Measurements from ENCODE around the gene USP17L17. TPM values are rescaled to one million over a fixed set of nuclear protein-coding genes. Genes with fewer than 3 reads are reported as not detected.
"Not testable (repeated sequence)": the region's sequence is repeated elsewhere in the genome, so short reads cannot be mapped to it uniquely, and the experiment has no call there.

The USP17L17 gene
- total RNA-seq, 1 experiment from 2014 or later = not detected

- not testable (repeated sequence) for H2BK20ac ChIP-seq (ENCODE audit: low read depth, low read length, poor library complexity, severe bottlenecking); DNase-seq
- no CpG with 5 or more reads among the region's 8 CpGs for WGBS (ENCODE audit: extremely low coverage, insufficient read length, low lambda C conversion rate)
These were observed 13.4 kb upstream of the USP17L17 start for GRCh38 chr4:9230249-9230648.

DNA sequence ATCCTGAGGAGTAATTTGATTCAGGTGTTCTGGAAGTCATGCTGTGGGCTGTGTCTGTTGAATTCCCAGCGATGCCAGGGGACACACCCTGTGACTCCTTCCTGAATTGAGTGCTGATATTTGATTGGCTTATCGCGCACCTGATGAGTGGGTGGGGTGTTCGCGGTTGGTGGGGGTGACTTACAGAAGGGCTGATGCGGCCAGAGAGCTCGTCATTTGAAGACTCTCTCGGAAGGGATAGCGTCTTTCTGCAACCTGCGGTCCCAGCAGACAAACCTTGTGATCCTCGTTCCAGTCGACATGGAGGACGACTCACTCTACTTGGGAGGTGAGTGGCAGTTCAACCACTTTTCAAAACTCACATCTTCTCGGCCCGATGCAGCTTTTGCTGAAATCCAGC lies 9.6 kb upstream of the USP17L17 start, which contains the start of gene USP17L15:
USP17L15 (plus strand) TSS at position 301 of the 400 bp plus-strand sequence; CDS start at position 301, 0 bp downstream.
- not testable (repeated sequence) for H3K23ac ChIP-seq (ENCODE audit: insufficient read length, low read depth, low read length); H3K9me3 Mint-ChIP-seq; H3K9me3 ChIP-seq (ENCODE audit: control insufficient read depth, low read depth, low read length); H3K79me2 ChIP-seq (ENCODE audit: insufficient read depth, low read length); H3K9ac ChIP-seq (ENCODE audit: extremely low read depth, insufficient read length, low read length); H3K4ac ChIP-seq (ENCODE audit: low read depth, low read length); H3K4me1 ChIP-seq (ENCODE audit: insufficient read depth, low read length); H2BK20ac ChIP-seq (ENCODE audit: low read depth, low read length, poor library complexity, severe bottlenecking); H3K23me2 ChIP-seq (ENCODE audit: insufficient read length, low read depth, low read length, poor library complexity, severe bottlenecking); H3K36me3 Mint-ChIP-seq (ENCODE audit: insufficient read depth in 1 of 3, low read depth in 3 of 3); H4K20me1 ChIP-seq (ENCODE audit: control insufficient read depth, insufficient read depth, insufficient read length); H3K27ac Mint-ChIP-seq; H3T11ph ChIP-seq (ENCODE audit: low read length); H4K91ac ChIP-seq (ENCODE audit: insufficient read length, low read depth, low read length); H2BK12ac ChIP-seq (ENCODE audit: insufficient read length, low read depth, low read length); H2BK15ac ChIP-seq (ENCODE audit: low read depth, low read length); H3K27ac ChIP-seq (ENCODE audit: insufficient read length, low read depth, low read length); H2BK5ac ChIP-seq (ENCODE audit: insufficient read length, low read length); H3K14ac ChIP-seq (ENCODE audit: insufficient read depth, low read length); H3K27me3 ChIP-seq (ENCODE audit: insufficient read depth, low read length); H3K27me3 Mint-ChIP-seq (ENCODE audit: low read depth); H3K18ac ChIP-seq (ENCODE audit: insufficient read length, low read depth, low read length); H3K4me1 Mint-ChIP-seq; H4K5ac ChIP-seq (ENCODE audit: insufficient read length, low read depth, low read length); H3K4me2 ChIP-seq (ENCODE audit: insufficient read depth, insufficient read length, low read length); H4K8ac ChIP-seq (replicated peaks; ENCODE audit: insufficient read length, low read depth, low read length); H3K4me3 Mint-ChIP-seq; H3K79me1 ChIP-seq (ENCODE audit: insufficient read depth, low read depth, low read length, poor library complexity, severe bottlenecking); H2AK5ac ChIP-seq (ENCODE audit: insufficient read length, low read length); H2AFZ ChIP-seq (ENCODE audit: low read length); H3K56ac ChIP-seq (ENCODE audit: insufficient read length, low read depth, low read length); DNase-seq; H2BK120ac ChIP-seq (ENCODE audit: low read depth, low read length, poor library complexity, severe bottlenecking)
- WGBS (ENCODE audit: extremely low coverage, insufficient read length, low lambda C conversion rate) = no CpG with 5 or more reads among the region's 15 CpGs

More at GRCh38 chr4:9230249-9230648, 13.4 kb upstream of the USP17L17 start:
- H3T11ph ChIP-seq (ENCODE audit: low read length); H3K27me3 Mint-ChIP-seq (ENCODE audit: low read depth); H3K4me2 ChIP-seq (ENCODE audit: insufficient read depth, insufficient read length, low read length); H4K91ac ChIP-seq (ENCODE audit: insufficient read length, low read depth, low read length); H3K36me3 Mint-ChIP-seq (ENCODE audit: insufficient read depth in 1 of 3, low read depth in 3 of 3); H3K4ac ChIP-seq (ENCODE audit: low read depth, low read length); H3K79me1 ChIP-seq (ENCODE audit: insufficient read depth, low read depth, low read length, poor library complexity, severe bottlenecking); H3K23ac ChIP-seq (ENCODE audit: insufficient read length, low read depth, low read length); H3K9me3 ChIP-seq (ENCODE audit: control insufficient read depth, low read depth, low read length); H2BK5ac ChIP-seq (ENCODE audit: insufficient read length, low read length); H3K18ac ChIP-seq (ENCODE audit: insufficient read length, low read depth, low read length); H3K14ac ChIP-seq (ENCODE audit: insufficient read depth, low read length); H3K9me3 Mint-ChIP-seq; H4K8ac ChIP-seq (replicated peaks; ENCODE audit: insufficient read length, low read depth, low read length); H2AK5ac ChIP-seq (ENCODE audit: insufficient read length, low read length); H3K9ac ChIP-seq (ENCODE audit: extremely low read depth, insufficient read length, low read length); H4K20me1 ChIP-seq (ENCODE audit: control insufficient read depth, insufficient read depth, insufficient read length); H3K4me3 Mint-ChIP-seq; H2BK12ac ChIP-seq (ENCODE audit: insufficient read length, low read depth, low read length); H3K27me3 ChIP-seq (ENCODE audit: insufficient read depth, low read length); H2BK120ac ChIP-seq (ENCODE audit: low read depth, low read length, poor library complexity, severe bottlenecking); H3K56ac ChIP-seq (ENCODE audit: insufficient read length, low read depth, low read length); H3K27ac ChIP-seq (ENCODE audit: insufficient read length, low read depth, low read length); H3K23me2 ChIP-seq (ENCODE audit: insufficient read length, low read depth, low read length, poor library complexity, severe bottlenecking); H3K4me1 ChIP-seq (ENCODE audit: insufficient read depth, low read length); H3K27ac Mint-ChIP-seq; H3K4me1 Mint-ChIP-seq; H2BK15ac ChIP-seq (ENCODE audit: low read depth, low read length); H2AFZ ChIP-seq (ENCODE audit: low read length); H3K79me2 ChIP-seq (ENCODE audit: insufficient read depth, low read length); H4K5ac ChIP-seq (ENCODE audit: insufficient read length, low read depth, low read length): not testable (repeated sequence)

All from H9 (cell line).